ENCODE measurements around the gene SLC4A8.

Gene SLC4A8

DNA sequence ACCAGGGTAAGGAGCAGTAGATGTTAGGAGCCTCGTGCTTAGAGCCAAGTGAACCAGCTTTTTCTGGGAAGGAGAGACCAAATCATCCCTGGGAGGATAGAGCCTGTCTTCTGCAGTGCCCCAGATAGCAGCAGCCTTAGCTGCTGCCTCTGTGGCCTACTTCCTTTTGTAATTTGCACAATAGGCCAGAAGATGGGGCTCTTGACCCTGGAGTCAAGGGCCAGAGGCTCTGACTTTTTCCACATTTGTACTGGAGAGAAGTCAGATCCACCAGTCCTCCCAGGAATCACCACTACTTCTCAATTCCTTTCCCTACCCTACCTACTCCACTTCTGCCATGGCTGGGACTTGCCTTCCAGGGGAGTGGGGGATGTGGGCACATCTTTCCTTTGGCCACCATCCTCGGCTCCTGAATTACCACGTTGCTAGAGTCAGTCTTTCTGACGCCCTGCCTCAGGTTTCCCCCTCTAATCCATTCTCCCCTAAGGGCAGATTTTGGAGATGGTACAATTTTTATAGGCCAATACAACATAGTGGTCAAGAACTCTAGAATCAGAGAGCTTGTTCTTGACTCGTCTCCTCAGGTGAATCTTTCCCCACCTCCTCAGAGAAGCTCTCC lies 3.3 kb upstream of the SLC4A8 start:
- TF ChIP-seq YY1 (IDR thresholded peaks at IDR 0.05; ENCODE audit: low read depth) (no peak), NFIC (IDR thresholded peaks at IDR 0.05) (no peak), EP300 (IDR thresholded peaks at IDR 0.05; ENCODE audit: borderline replicate concordance) (no peak), TAF1 (IDR thresholded peaks at IDR 0.05; ENCODE audit: low read depth) (no peak), MAX (IDR thresholded peaks at IDR 0.05) (no peak), EGR1 (IDR thresholded peaks at IDR 0.05) (no peak), RAD21 (IDR thresholded peaks at IDR 0.05; ENCODE audit: low read depth) (peak; percentile 96)

- no peak for TF ChIP-seq EGR1 (IDR thresholded peaks at IDR 0.05)
- TF ChIP-seq CEBPB (IDR thresholded peaks at IDR 0.05), result no peak
- TF ChIP-seq, protein P1, sequence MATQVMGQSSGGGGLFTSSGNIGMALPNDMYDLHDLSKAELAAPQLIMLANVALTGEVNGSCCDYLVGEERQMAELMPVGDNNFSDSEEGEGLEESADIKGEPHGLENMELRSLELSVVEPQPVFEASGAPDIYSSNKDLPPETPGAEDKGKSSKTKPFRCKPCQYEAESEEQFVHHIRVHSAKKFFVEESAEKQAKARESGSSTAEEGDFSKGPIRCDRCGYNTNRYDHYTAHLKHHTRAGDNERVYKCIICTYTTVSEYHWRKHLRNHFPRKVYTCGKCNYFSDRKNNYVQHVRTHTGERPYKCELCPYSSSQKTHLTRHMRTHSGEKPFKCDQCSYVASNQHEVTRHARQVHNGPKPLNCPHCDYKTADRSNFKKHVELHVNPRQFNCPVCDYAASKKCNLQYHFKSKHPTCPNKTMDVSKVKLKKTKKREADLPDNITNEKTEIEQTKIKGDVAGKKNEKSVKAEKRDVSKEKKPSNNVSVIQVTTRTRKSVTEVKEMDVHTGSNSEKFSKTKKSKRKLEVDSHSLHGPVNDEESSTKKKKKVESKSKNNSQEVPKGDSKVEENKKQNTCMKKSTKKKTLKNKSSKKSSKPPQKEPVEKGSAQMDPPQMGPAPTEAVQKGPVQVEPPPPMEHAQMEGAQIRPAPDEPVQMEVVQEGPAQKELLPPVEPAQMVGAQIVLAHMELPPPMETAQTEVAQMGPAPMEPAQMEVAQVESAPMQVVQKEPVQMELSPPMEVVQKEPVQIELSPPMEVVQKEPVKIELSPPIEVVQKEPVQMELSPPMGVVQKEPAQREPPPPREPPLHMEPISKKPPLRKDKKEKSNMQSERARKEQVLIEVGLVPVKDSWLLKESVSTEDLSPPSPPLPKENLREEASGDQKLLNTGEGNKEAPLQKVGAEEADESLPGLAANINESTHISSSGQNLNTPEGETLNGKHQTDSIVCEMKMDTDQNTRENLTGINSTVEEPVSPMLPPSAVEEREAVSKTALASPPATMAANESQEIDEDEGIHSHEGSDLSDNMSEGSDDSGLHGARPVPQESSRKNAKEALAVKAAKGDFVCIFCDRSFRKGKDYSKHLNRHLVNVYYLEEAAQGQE (IDR thresholded peaks at IDR 0.05; ENCODE audit: low read depth), result no peak
- TF ChIP-seq ZBTB7A (IDR thresholded peaks at IDR 0.05; ENCODE audit: low read depth), result no peak
- no peak for TF ChIP-seq USF1 (IDR thresholded peaks at IDR 0.05)
- no peak for TF ChIP-seq TAF1 (IDR thresholded peaks at IDR 0.05; ENCODE audit: low read depth)
- no peak for TF ChIP-seq MAX (IDR thresholded peaks at IDR 0.05)
- no peak for TF ChIP-seq EP300 (IDR thresholded peaks at IDR 0.05; ENCODE audit: borderline replicate concordance)
- no peak for TF ChIP-seq TCF12 (IDR thresholded peaks at IDR 0.05; ENCODE audit: low read depth)
Observed at GRCh38 chr12:51424094-51424661, 453 bp upstream of the SLC4A8 start.

DNA sequence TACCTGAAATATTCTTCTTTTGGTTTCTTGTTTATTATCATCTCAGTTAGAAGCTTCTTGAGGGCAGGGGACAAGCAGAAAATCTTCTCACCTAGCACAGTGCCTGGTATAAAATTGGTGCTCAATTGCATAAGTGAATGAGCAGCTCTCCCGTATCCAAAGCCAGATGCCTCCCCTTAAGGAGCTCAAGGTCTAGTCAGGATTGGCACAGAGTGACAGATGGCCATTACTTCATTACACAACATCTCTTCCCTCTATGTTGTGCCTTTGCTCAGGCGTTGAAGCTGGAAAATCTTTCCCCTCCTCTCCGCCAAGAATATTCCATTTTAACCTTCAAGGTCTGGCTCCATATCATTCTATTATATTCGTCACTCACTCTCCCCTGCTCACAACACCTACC lies 3.6 kb downstream of the SLC4A8 start:
- TF ChIP-seq EGR1 (IDR thresholded peaks at IDR 0.05) (no peak), TAF1 (IDR thresholded peaks at IDR 0.05; ENCODE audit: low read depth) (no peak), TCF12 (IDR thresholded peaks at IDR 0.05; ENCODE audit: low read depth) (no peak), TEAD4 (IDR thresholded peaks at IDR 0.05) (no peak), ZBTB7A (IDR thresholded peaks at IDR 0.05; ENCODE audit: low read depth) (no peak), RAD21 (IDR thresholded peaks at IDR 0.05; ENCODE audit: low read depth) (no peak), USF1 (IDR thresholded peaks at IDR 0.05) (no peak), FOXM1 (IDR thresholded peaks at IDR 0.05; ENCODE audit: borderline replicate concordance, low read depth) (no peak), EP300 (IDR thresholded peaks at IDR 0.05; ENCODE audit: borderline replicate concordance) (no peak), MAX (IDR thresholded peaks at IDR 0.05) (no peak), NFIC (IDR thresholded peaks at IDR 0.05) (no peak), CEBPB (IDR thresholded peaks at IDR 0.05) (no peak), CREB1 (IDR thresholded peaks at IDR 0.05; ENCODE audit: low read depth) (no peak), YY1 (IDR thresholded peaks at IDR 0.05; ENCODE audit: low read depth) (no peak)
- TF ChIP-seq, protein P1 (IDR thresholded peaks at IDR 0.05; ENCODE audit: low read depth), result no peak

DNA sequence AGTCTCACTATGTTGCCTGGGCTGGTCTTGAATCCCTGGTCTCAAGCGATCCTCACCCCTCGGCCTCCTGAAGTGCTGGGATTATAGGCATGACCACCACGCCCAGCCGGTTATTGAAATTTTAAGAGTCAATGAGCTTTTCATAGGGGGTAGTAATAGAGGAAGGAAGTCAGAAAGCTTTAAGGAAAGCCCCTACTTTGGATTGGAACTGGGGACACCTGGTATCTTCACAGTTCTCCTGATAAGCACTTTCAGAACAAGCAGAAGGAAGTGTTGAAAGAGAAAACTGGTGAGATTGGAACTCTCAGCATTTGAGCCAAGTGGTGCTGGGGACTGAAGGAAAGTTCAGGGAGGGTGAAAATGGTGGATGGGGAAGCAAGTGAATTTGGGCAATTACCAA lies 5.1 kb downstream of the SLC4A8 start:
- TF ChIP-seq YY1 (IDR thresholded peaks at IDR 0.05; ENCODE audit: low read depth), result no peak

- no peak for TF ChIP-seq TCF12 (IDR thresholded peaks at IDR 0.05; ENCODE audit: low read depth)
- TF ChIP-seq YY1 (IDR thresholded peaks at IDR 0.05; ENCODE audit: low read depth), result no peak
- no peak for TF ChIP-seq MAX (IDR thresholded peaks at IDR 0.05)
- no peak for TF ChIP-seq CEBPB (IDR thresholded peaks at IDR 0.05)
- TF ChIP-seq CREB1 (IDR thresholded peaks at IDR 0.05; ENCODE audit: low read depth), result no peak
- no peak for TF ChIP-seq NFIC (IDR thresholded peaks at IDR 0.05)
- no peak for TF ChIP-seq USF1 (IDR thresholded peaks at IDR 0.05)
- no peak for TF ChIP-seq FOXM1 (IDR thresholded peaks at IDR 0.05; ENCODE audit: borderline replicate concordance, low read depth)
- no peak for TF ChIP-seq EP300 (IDR thresholded peaks at IDR 0.05; ENCODE audit: borderline replicate concordance)
- TF ChIP-seq RAD21 (IDR thresholded peaks at IDR 0.05; ENCODE audit: low read depth), result no peak
- TF ChIP-seq TAF1 (IDR thresholded peaks at IDR 0.05; ENCODE audit: low read depth), result no peak
- no peak for TF ChIP-seq ZBTB7A (IDR thresholded peaks at IDR 0.05; ENCODE audit: low read depth)
- TF ChIP-seq EGR1 (IDR thresholded peaks at IDR 0.05), result no peak
- no peak for TF ChIP-seq TEAD4 (IDR thresholded peaks at IDR 0.05)
- TF ChIP-seq, protein P1 (IDR thresholded peaks at IDR 0.05; ENCODE audit: low read depth), result no peak
Observed at GRCh38 chr12:51430196-51430895, 5.7 kb downstream of the SLC4A8 start.
